GM21717 (cell line): Measurements from ENCODE around the gene DOCK3.
A peak's percentile ranks its signal among the peaks of the same experiment; 100 is the strongest.
"Not testable (repeated sequence)": the region's sequence is repeated elsewhere in the genome, so short reads cannot be mapped to it uniquely, and the experiment has no call there.

Experiments used
- ATAC-seq: cut with Tn5 transposase; IDR thresholded peaks from one replicate; pipeline ENCODE4 v1.9.1; 2021; ENCODE audit warnings: mild to moderate bottlenecking, moderate library complexity; ENCODE audit not compliant: unreplicated experiment

The DOCK3 gene

GRCh38 chr3:51280176-51280575 lies 605.4 kb downstream of the DOCK3 start:
- no peak for ATAC-seq

- ATAC-seq, result no peak
Observed at GRCh38 chr3:51282931-51283330, 608.2 kb downstream of the DOCK3 start.

- ATAC-seq, result no peak
Observed at GRCh38 chr3:51283421-51283820, 608.7 kb downstream of the DOCK3 start.

GRCh38 chr3:51295625-51296024 lies 620.9 kb downstream of the DOCK3 start:
- ATAC-seq, result peak; percentile 95

- ATAC-seq, result no peak
Observed at GRCh38 chr3:51297333-51297732, 622.6 kb downstream of the DOCK3 start.

GRCh38 chr3:51304230-51304629 lies 629.5 kb downstream of the DOCK3 start:
- ATAC-seq, result no peak

GRCh38 chr3:51306093-51306492 lies 631.4 kb downstream of the DOCK3 start:
- ATAC-seq, result no peak

- ATAC-seq, result no peak
Observed at GRCh38 chr3:51307458-51307857, 632.7 kb downstream of the DOCK3 start.

- ATAC-seq, result not testable (repeated sequence)
Observed at GRCh38 chr3:51307945-51308607, 633.3 kb downstream of the DOCK3 start.

- ATAC-seq, result no peak
Observed at GRCh38 chr3:51311055-51311454, 636.3 kb downstream of the DOCK3 start.

GRCh38 chr3:51328206-51328605 lies 653.5 kb downstream of the DOCK3 start:
- ATAC-seq, result no peak

GRCh38 chr3:51330046-51330445 lies 655.3 kb downstream of the DOCK3 start:
- ATAC-seq, result no peak

- no peak for ATAC-seq
Observed at GRCh38 chr3:51332156-51332555, 657.4 kb downstream of the DOCK3 start.

- ATAC-seq, result no peak
Observed at GRCh38 chr3:51333021-51333420, 658.3 kb downstream of the DOCK3 start.

- ATAC-seq, result no peak
Observed at GRCh38 chr3:51336261-51336660, 661.5 kb downstream of the DOCK3 start.

GRCh38 chr3:51337666-51338065 lies 662.9 kb downstream of the DOCK3 start:
- no peak for ATAC-seq

GRCh38 chr3:51338632-51339031 lies 663.9 kb downstream of the DOCK3 start:
- no peak for ATAC-seq

GRCh38 chr3:51340013-51340829 lies 665.5 kb downstream of the DOCK3 start:
- no peak for ATAC-seq

- ATAC-seq, result no peak
Observed at GRCh38 chr3:51340989-51341636, 666.4 kb downstream of the DOCK3 start.

- no peak for ATAC-seq
Observed at GRCh38 chr3:51343918-51344687, 669.4 kb downstream of the DOCK3 start.

GRCh38 chr3:51350751-51351150 lies 676.0 kb downstream of the DOCK3 start:
- no peak for ATAC-seq
